SU-DHL-6 (cell line): ENCODE results near the gene MYOM1.

ENCODE experiments used
- EZH2phosphoT487 ChIP-seq: fragments of 200-600 bp; sonication (generic), shearing (Covaris generic); conservative IDR thresholded peaks from 2 replicates; pipeline ENCODE4 v1.6.1; 2018; ENCODE audit warnings: mild to moderate bottlenecking, antibody characterized with exemption, low read length, moderate library complexity, mixed read lengths
- TF ChIP-seq, protein P1 (sequence below): fragments of 200-600 bp; sonication (generic); IDR thresholded peaks from one replicate; pipeline ENCODE4 v1.5.1; 2017; ENCODE audit warnings: antibody characterized with exemption, mild to moderate bottlenecking, low read length, moderate library complexity; ENCODE audit not compliant: insufficient read depth, poor library complexity, severe bottlenecking

DNA sequence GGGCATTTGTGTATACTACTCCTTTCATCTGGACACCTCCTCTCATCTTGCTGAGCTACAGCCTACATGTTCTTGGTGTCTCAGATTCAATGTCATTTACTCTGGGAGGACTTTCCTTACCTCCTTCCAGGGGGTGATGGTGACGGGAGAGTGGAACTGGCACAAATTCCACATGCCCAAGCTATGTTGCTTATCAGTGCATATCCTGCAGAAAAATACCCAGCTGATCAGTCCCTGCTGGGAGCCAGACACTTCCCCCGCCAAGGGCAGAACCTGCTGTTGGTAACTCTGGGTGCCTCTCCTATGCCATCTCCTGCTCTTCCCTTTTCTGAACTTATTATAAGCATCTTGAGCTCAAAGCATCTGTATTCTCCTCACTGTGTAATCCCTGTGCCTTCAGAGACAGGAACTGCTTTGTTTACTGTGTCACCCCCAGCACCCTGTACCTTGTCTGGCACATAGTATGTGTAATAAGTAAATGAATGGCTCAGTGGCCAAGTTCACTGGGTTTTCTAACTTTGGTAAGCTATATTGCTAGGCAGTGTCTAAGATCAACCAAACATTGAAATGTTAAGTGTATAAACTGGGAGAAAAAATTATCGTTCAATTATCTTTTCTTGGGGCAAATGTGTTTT lies 119.2 kb downstream of the MYOM1 start:
- TF ChIP-seq, protein P1, sequence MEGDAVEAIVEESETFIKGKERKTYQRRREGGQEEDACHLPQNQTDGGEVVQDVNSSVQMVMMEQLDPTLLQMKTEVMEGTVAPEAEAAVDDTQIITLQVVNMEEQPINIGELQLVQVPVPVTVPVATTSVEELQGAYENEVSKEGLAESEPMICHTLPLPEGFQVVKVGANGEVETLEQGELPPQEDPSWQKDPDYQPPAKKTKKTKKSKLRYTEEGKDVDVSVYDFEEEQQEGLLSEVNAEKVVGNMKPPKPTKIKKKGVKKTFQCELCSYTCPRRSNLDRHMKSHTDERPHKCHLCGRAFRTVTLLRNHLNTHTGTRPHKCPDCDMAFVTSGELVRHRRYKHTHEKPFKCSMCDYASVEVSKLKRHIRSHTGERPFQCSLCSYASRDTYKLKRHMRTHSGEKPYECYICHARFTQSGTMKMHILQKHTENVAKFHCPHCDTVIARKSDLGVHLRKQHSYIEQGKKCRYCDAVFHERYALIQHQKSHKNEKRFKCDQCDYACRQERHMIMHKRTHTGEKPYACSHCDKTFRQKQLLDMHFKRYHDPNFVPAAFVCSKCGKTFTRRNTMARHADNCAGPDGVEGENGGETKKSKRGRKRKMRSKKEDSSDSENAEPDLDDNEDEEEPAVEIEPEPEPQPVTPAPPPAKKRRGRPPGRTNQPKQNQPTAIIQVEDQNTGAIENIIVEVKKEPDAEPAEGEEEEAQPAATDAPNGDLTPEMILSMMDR, result no peak
- no peak for TF ChIP-seq EZH2phosphoT487
